LNCAP (cell line): ENCODE results near the gene ZMYM2.

Experiments
- TF ChIP-seq, protein P1 (sequence below): fragments of 450-650 bp; IDR thresholded peaks from 2 replicates; pipeline ENCODE4 v1.5.1; 2017; ENCODE audit warnings: mild to moderate bottlenecking

Gene ZMYM2

DNA sequence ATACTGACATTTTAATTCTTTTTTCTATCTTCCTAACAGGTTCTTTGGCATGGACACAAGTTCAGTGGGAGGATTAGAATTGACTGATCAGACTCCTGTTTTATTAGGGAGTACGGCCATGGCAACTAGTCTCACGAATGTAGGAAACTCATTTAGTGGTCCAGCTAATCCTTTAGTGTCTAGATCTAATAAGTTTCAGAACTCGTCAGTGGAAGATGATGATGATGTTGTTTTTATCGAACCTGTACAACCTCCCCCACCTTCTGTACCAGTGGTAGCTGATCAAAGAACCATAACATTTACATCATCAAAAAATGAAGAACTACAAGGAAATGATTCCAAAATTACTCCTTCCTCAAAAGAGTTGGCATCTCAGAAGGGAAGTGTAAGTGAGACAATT is 34.5 kb downstream of the ZMYM2 start:
- TF ChIP-seq, protein P1, sequence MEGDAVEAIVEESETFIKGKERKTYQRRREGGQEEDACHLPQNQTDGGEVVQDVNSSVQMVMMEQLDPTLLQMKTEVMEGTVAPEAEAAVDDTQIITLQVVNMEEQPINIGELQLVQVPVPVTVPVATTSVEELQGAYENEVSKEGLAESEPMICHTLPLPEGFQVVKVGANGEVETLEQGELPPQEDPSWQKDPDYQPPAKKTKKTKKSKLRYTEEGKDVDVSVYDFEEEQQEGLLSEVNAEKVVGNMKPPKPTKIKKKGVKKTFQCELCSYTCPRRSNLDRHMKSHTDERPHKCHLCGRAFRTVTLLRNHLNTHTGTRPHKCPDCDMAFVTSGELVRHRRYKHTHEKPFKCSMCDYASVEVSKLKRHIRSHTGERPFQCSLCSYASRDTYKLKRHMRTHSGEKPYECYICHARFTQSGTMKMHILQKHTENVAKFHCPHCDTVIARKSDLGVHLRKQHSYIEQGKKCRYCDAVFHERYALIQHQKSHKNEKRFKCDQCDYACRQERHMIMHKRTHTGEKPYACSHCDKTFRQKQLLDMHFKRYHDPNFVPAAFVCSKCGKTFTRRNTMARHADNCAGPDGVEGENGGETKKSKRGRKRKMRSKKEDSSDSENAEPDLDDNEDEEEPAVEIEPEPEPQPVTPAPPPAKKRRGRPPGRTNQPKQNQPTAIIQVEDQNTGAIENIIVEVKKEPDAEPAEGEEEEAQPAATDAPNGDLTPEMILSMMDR: no peak

DNA sequence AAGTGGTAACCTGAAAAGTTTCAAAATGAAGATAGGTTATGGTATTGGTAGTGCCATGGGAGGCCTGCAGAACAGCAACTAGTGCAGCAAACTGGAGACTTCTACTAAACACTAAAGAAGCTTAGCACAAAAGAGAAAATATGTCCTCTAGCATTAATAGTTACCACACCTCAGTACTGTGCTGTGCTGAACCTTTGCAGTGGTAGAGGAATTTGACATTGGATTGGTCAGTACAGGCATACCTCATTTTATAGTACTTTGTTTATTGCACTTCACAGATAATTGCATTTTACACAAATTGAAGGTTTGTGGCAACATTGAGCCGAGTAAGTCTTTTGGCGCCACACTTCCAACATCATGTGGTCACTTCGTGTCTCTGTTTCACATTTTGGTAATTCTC is 40.4 kb downstream of the ZMYM2 start:
- TF ChIP-seq, protein P1: no peak

DNA sequence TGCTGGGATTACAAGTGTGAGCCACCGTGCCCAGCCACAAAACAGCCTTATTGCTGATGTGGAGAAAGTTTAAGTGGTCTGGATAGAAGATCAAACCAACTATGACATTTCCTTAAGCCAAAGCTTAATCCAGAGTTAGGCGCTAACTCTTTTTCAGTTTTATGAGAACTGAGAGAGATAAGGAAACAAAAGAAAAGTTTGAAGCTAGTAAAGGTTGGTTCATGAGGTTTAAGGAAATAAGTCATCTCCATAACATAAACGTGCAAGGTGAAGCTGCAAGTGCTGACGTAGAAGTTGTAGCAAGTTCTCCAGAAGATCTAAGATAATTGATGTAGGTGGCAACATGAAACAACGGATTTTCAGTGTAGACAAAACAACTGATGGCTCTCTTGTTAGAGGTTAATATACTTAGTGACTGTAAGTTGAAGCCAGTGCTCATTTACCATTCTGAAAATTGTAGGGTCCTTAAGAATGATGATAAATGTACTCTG is 41.6 kb downstream of the ZMYM2 start:
- TF ChIP-seq, protein P1: no peak

DNA sequence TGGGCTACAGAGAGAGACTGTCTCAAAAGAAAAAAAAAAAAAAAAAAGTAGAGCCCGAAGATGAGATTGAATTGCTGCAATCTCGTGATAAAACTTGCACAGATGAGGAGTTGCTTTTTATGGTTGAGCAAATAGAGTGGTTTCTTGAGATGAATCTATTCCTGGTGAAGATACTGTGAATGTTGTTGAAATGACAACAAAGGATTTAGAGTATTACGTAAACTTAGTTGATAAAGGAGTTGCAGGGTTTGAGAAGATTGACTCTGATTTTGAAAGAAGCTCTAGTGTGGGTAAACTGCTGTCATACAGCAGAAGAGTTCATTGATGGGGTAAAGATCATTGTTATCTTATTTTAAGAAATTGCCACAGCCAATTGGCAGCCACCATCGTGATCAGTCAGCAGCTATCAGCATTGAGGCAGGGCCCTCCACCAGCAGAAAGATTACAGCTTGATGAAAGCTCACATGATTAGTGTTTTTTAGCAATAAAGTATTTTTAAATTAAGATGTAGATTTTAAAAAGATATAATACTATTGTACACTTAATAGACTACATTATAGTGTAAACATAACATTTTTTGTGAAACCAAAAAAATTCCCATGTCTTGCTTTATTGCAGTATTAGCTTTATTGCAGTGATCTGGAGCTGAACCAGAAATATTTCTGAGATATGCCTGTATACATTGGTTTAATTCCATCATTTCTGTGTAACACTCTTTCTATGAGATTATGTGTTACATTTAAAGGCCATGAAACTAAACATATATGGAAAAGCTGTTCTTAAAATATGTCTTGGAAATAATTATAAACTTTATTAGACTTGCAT is 43.1 kb downstream of the ZMYM2 start:
- TF ChIP-seq, protein P1: no peak

DNA sequence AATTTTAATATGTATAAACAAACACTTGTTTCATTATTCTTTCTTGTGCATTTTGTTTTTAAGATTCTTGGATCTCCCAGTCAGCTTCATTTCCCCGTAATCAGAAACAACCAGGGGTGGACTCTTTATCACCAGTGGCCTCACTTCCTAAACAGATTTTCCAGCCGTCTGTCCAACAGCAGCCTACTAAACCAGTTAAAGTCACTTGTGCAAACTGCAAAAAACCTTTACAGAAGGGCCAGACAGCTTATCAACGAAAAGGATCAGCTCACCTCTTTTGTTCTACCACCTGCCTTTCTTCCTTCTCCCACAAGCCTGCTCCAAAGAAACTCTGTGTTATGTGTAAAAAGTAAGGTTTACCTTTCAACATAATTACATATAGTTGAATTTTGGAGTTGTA is 44.3 kb downstream of the ZMYM2 start:
- TF ChIP-seq, protein P1: no peak

DNA sequence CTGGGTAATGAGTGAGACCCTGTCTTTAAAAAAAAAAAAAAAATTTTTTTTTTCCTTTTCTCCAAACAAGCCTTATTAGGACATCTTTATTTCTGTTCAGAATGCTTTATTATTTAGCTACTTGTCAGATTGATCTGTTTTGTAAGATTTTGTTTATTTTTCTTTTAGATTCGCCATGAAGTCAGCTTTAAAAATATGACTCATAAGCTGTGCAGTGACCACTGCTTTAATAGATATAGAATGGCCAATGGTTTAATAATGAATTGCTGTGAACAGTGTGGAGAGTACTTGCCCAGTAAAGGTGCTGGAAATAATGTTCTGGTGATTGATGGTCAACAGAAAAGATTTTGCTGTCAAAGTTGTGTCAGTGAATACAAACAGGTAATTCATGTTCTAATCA is 47.7 kb downstream of the ZMYM2 start:
- TF ChIP-seq, protein P1: no peak

DNA sequence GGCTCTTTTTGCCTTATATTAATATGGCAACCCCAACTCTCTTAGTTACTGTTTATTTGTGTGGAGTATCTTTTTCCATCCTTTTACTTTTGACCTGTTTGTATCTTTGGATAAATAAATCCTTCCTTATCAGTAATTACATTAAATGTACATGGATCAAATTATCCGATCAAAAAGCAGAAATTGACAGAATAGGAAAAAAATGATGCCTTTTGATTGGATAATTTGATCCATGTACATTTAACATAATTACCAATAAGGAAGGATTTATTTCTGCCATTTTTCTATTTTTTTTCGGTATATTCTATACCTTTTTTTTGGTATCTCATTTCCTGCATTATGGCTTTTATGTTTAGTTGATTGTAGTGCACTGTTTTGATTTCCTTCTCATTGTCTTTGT is 57.2 kb downstream of the ZMYM2 start:
- TF ChIP-seq, protein P1: no peak
